HG02763 (cell line): Measurements from ENCODE around the gene PPP6R2.

Experiments used
- ATAC-seq: cut with Tn5 transposase; IDR thresholded peaks from one replicate; pipeline ENCODE4 v1.9.1; 2021; ENCODE audit warnings: mild to moderate bottlenecking, moderate library complexity; ENCODE audit not compliant: unreplicated experiment

PPP6R2 gene

DNA sequence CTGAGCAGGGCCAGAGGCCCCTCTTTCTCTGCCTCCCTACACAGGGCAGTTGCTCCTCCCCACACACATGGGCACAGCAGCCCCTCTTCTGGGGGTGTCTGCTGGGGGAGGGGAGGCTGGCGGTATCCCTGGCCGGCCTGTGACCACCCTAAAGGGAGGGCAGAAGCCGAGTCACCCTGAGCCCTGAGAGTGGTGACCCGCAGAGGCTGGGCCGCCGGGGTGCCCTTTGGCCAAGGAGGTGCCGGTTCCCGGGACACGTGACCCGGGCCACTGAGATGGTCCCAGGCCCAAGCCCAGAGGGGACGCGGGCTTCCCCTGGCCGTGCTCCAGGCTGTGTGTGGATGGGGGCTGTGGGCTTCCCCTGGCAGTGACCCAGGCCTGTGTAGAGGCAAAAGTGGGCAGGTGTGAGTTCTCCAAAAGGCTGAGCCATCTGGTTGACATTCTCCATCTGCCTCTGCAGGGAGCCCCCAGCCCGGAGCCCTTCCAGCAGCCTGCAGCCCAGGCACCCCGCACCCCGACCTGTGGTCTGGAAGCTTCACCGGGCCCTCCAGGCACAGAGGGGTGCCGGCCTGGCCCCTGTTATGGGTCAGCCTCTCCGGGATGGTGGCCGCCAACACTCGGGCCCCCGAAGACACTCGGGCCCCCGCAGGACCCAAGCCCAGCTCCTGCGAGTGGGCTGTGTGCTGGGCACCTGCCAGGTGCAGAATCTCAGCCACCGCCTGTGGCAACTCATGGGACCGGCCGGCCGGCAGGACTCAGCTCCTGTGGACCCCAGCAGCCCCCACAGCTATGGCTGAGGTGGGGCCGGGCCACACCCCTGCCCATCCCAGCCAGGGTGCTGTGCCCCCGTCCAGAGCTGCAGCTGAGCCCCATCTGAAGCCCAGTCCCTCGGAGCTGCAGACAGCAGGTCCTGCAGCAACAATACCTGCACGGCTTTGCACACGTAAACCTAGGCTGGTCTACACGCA lies 139.3 kb downstream of the PPP6R2 start:
- no peak for ATAC-seq

DNA sequence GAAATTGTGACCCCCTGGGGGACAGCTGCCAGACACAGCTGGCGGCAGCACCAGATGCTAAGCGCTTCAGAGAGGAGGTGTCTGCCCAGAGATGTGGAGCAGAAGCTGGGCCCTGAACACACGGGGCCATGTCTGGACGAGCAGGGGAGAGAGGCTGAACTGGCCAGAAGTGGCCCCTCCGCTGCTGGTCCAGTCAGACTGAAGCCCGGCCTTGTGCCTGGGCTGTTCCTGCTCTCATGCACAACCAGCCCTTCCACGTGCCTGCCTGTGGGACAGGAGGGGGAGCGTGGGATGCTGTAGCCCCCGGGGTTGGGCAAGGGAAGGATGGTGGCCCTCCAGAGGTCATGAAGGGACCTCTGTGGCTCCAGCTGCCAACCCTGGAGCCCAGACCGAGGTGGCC lies 140.0 kb downstream of the PPP6R2 start:
- no peak for ATAC-seq

DNA sequence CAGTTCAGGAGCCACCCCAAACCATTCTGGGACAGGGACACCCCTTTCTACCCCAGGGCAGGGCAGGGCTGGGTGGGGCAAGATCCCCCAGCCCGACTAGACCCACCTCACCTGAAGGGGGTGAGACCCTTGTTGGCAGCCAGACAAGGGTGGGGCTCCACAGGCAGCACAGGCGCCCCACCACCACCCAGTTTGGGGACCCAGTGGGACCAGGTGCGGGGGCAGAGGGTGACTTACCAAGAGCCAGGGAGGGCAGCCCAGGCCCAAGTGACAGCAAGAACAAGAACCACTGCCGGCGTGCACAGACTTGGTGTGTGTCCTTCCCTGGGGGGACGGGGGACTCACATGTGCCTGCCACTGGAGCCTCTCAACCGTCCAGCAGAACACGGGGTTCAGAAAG lies 140.4 kb downstream of the PPP6R2 start:
- no peak for ATAC-seq

DNA sequence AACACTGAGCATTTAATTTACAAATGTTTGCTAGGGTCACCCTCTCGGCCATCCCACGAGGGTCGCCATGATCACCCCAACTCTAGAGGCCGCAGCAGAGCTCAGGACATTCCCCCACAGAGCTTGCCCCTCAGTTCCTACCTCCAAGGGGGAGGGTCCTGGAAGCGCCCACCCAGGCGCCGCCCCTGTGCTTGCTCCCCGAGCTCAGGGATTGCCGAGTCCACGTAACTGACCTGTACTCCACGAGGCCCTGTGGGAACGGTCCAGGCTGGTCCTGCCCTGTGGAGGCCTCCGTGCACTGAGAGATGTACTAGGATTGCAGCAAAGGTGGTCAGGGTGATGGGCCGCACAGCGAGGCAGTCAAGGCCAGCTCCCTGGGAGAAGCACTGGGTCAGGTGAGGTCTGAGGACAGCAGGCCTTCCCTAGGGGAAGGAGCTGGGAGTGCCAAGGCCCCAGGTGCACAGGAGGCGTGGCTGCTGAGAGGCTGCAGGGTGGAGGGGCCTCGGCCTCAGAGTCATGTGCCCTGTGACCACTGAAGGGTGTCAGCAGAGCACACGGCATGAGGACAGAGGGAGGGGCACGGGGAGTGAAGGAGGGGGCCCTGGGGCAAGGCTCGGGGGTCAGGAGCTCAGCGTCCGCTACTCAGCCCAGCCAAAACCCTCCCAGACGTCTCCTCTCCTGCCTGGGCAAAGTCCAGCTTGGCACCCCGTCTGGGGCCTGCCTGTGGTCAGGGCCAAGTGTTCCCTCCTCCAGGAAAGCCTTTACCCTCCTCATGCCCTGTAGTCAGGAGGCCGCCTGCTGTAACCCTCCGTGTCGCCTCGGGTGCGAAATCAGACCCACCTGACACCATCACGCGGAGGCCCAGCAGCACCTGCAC lies 141.1 kb downstream of the PPP6R2 start:
- no peak for ATAC-seq

DNA sequence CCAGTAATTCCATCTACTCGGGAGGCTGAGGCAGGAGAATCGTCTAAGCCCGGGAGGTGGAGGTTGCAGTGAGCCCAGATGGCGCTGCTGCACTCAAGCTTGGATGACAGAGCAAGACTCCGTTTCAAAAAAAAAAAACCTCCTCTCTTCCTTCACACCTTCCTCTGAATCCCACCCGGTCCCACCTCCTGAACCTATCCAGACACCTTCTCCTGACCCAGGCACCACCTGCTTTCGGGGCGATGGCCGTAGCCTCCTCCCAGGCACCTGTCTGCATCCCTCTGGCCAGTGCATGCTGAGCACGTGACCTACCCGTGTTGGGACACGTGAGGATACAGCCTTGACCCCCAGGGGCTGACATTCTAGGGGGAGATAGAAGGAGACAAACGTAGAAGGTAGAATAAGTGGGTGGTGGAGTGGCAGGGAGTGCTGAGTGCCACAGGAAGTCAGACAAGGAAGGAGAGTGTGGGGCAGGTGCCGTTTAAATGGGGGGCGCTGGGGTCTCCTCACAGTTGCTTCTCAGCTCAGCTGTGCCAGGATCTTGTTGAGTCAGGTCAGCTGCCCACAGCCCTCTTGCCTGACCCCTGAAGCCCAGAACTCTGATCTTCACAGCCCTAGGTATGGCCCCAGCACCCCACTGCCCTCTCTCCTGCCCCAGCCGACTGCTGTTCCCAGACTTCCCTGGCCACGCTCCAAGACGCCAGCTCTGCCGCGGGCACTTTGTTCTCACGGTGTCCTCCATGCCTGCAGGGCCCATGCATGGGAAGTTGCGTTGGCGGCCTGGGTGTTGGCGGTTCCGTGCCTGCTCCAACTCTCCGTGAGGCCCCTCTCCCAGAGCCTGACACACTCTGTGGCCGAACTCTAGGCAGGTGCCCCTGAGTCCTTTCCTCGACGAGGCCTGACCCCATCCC lies 142.3 kb downstream of the PPP6R2 start:
- ATAC-seq = no peak

DNA sequence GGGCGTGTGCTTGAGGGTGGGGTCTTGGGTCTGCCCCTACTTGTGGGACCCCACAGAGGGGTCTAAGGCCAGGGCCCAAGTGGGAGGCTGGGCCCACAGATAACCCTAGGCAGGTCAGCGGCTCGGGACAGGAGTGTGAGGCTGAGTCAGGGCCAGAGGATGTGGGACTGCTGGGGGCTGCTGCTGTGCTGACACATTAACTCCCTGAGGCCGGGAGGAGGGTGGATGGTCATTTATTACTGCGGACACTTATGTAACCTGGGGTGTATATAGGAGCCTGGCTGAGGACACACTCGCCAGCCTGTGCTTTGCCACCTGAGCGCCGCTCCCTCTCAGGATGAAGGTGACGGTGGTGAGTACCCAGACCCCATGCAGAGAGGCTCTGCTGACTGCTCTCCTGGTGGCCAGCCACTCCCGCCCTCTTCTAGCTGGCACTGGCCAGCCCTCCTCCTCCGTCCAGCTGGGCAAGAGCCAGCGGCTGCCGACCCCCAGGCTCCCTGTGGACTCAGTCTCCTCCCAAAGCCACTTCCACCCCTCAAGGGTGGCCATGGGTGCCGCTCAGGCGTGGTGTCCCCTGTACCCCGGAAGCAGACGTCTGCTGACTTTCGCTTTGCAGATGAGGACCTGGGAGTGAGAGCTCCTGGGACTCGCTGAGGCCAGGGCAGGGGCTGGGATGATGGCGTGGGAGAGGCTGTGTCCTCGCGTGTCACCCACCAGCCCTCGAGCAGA lies 143.6 kb downstream of the PPP6R2 start, which contains the start of gene MIOX:
Gene MIOX, plus strand, starts transcription at position 299 of the 729 bp plus-strand sequence. Its CDS starts 39 bp downstream, at position 338.
- no peak for ATAC-seq

DNA sequence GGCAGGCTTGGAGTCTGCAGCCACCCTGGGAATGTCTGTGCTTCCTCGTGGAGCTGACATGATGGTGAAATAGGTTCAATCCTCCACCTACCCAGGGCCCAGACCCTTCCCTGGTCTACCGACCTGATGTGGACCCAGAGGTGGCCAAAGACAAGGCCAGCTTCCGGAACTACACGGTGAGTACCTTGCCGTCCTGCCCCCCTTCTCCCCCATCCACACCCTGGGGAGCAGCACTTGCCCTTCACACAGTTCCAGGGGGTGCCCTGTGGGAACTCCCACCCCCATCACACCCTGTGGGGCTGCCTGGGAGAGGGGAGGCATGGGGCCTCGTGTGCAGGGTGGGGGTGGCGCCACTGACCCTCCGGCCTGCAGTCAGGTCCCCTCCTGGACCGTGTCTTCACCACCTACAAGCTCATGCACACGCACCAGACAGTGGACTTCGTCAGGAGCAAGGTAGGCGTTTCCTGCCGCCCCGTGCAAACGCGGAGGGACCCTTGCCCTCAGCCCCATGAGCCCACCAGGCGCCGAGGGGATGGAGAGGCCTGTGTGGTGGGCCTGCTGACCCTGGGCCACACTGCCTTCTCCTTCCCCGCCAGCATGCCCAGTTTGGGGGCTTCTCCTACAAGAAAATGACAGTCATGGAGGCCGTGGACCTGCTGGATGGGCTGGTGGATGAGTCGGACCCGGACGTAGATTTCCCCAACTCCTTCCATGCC lies 144.3 kb downstream of the PPP6R2 start:
- no peak for ATAC-seq

DNA sequence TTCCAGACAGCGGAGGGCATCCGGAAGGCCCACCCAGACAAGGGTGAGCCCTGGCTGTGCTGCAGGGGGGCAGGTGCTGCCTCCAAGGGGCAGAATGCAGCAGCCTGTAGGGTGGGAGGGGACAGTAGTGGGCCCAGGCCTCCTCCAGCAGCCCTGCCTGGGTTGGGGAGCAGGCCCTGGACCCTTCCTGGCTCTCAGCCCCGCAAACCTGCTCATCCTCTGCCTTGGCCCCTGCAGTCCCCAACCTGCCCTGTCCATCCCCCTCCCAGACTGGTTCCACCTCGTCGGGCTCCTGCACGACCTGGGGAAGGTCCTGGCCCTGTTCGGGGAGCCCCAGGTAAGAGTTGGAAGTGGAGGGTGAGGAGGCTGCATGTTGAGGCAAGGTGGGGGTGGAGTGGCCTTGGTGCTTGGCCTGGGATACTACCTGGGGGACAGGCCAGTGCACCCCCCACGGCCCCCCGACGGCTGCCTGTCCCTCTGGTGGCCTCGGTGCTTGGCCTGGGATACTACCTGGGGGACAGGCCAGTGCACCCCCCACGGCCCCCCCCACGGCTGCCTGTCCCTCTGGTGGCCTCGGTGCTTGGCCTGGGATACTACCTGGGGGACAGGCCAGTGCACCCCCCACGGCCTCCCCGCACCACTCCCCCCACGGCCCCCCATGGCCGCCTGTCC lies 145.0 kb downstream of the PPP6R2 start:
- ATAC-seq = no peak

DNA sequence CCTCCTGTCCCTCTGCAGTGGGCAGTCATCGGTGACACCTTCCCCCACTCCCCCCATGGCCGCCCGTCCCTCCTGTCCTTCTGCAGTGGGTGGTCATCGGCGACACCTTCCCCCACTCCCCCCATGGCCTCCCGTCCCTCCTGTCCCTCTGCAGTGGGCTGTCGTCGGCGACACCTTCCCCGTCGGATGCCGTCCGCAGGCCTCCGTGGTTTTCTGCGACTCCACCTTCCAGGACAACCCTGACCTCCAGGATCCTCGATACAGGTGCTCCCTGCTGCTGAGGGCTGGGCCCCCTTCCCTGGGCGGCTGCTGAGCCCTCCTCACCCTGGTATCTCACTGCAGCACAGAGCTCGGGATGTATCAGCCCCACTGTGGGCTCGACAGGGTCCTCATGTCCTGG lies 145.8 kb downstream of the PPP6R2 start:
- ATAC-seq = no peak

DNA sequence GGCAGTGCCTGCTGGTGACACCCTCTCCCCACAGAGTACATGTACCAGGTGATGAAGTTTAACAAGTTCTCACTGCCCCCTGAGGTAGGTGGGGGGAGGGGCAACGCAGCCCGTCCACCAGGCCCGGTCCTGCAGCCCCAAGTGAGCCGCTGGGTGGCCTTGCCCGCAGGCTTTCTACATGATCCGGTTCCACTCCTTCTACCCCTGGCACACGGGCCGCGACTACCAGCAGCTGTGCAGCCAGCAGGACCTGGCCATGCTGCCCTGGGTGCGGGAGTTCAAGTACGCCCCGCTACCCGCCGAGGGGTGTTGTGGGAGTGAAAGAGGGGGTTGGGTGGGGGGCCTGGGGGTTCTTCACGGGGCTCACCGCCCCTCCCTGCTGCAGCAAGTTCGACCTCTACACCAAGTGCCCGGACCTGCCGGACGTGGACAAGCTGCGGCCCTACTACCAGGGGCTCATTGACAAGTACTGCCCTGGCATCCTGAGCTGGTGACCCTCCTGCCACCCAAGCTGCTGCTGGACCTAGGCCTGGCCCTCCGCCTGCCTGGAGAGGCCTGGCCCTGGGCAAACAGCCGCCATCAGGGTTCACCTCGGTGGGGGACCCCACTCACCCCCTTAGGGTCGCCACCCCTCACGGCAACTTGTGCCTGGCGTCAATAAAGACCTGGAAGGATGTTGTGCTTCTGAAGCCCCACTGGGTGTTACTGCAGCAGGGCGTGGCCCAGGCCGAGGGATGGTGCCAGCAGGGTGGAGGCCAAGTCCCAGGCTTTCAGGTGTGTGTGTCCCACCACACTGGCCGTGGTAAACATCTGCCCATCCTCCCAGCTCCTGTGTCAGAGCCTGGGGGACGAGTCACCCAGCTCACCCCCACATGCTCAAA lies 146.5 kb downstream of the PPP6R2 start:
- no peak for ATAC-seq

DNA sequence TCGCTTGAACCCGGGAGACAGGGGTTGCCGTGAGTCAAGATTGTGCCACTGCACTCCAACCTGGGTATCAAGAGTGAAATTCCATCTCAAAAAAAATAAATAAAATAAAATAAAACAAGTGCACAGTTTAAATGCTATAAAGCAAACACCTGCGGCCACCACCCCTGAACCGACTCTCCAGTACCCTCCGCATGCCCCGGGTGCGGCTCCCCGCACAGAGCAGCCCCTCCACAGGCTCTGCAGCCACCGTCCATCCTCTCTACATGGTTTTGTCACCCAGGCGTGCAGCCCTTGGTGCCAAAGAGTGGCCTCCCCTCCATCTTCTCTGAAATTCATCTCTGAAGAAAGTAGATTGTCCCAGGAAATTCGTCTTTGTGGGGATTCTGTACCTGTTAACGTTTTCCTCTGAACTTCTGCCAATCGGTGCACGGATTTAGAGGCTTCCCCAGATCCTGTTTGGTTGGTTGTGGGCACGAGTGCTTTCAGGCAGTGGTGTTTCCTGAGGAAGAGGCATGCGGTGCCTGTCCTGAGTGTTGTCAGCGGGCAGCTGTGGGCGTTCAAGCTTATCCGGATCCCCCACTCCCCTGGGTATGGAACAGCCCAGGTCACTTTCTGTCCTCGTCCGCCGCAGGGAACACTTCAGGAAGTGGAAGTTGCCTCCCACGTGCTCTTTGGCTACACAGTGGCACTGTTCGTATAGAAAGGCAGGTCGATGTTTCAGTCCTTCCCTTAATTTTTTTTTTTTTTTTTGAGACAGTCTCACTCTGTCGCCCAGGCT lies 147.6 kb downstream of the PPP6R2 start:
- ATAC-seq = no peak
